Neural cell (in vitro differentiated cells): ENCODE data around the gene MYO10. TPM values are rescaled to one million over a fixed set of nuclear protein-coding genes. Genes with fewer than 3 reads are reported as not detected.

Experiments used
- H2AFZ ChIP-seq: fragments of 200-600, 300-800 bp; sonication (generic), shearing (Covaris generic); 2 replicates; pipeline ENCODE4 v1.6.0; 2014; ENCODE audit warnings: low read depth, mild to moderate bottlenecking, antibody characterized with exemption, low read length, moderate library complexity
- H3F3A ChIP-seq: fragments of 200-600 bp; shearing (Covaris generic); 2 replicates; pipeline ENCODE4 v1.6.1; 2016; ENCODE audit warnings: mild to moderate bottlenecking, moderate library complexity, mixed read lengths, antibody characterized with exemption, low read length; ENCODE audit not compliant: insufficient read depth, poor library complexity, severe bottlenecking
- H3K27ac ChIP-seq: fragments of 200-600, 300-800 bp; sonication (generic), shearing (Covaris generic); 2 replicates; pipeline ENCODE4 v1.5.1; 2014; ENCODE audit warnings: mild to moderate bottlenecking, low read length, moderate library complexity
- H3K27me3 ChIP-seq: fragments of 300-800, 200-600 bp; sonication (generic), shearing (Covaris generic); 2 replicates; pipeline ENCODE4 v1.6.0; 2014; ENCODE audit warnings: mild to moderate bottlenecking, low read depth, low read length, moderate library complexity; ENCODE audit not compliant: insufficient read depth
- H3K36me3 ChIP-seq: fragments of 300-800, 200-600 bp; sonication (generic), shearing (Covaris generic); 2 replicates; pipeline ENCODE4 v1.5.1; 2014; ENCODE audit warnings: mild to moderate bottlenecking, antibody characterized with exemption, low read length, moderate library complexity; ENCODE audit not compliant: insufficient read depth
- H3K4me2 ChIP-seq: fragments of 300-800, 200-600 bp; sonication (generic), shearing (Covaris generic); 2 replicates; pipeline ENCODE4 v1.6.0; 2014; ENCODE audit warnings: mild to moderate bottlenecking, low read length
- H3K4me3 ChIP-seq: fragments of 300-800, 200-600 bp; sonication (generic), shearing (Covaris generic); 2 replicates; pipeline ENCODE4 v1.5.1; 2014; ENCODE audit warnings: mild to moderate bottlenecking, low read length, moderate library complexity
- H3K79me2 ChIP-seq: fragments of 200-600 bp; shearing (Covaris generic); replicated peaks from 2 replicates; pipeline ENCODE4 v1.6.0; 2014; ENCODE audit warnings: mild to moderate bottlenecking, low read length, moderate library complexity; ENCODE audit not compliant: insufficient read depth
- H3K9ac ChIP-seq: fragments of 300-800, 200-600 bp; sonication (generic), shearing (Covaris generic); 2 replicates; pipeline ENCODE4 v1.6.1; 2016; ENCODE audit warnings: mild to moderate bottlenecking, low read length, mixed read lengths
- H3K9me2 ChIP-seq: fragments of 200-600 bp; shearing (Covaris generic); 2 replicates; pipeline ENCODE4 v1.6.1; 2016; ENCODE audit warnings: mild to moderate bottlenecking, low read length, mixed read lengths; ENCODE audit not compliant: insufficient read depth
- H3K9me3 ChIP-seq: fragments of 200-600, 300-800 bp; sonication (generic), shearing (Covaris generic); 2 replicates; pipeline ENCODE4 v1.6.1; 2016; ENCODE audit warnings: mild to moderate bottlenecking, mixed run types, low read length, moderate library complexity, mixed read lengths
- H4K20me1 ChIP-seq: fragments of 200-600 bp; shearing (Covaris generic); 2 replicates; pipeline ENCODE4 v1.6.1; 2016; ENCODE audit warnings: mild to moderate bottlenecking, mixed run types; ENCODE audit not compliant: insufficient read depth
- CTCF ChIP-seq: fragments of 450-650 bp; IDR thresholded peaks from 2 replicates; pipeline ENCODE4 v1.5.1; 2014; ENCODE audit warnings: antibody characterized with exemption, mild to moderate bottlenecking, moderate library complexity; ENCODE audit not compliant: poor library complexity, severe bottlenecking
- EZH2 ChIP-seq: fragments of 200-600, 300-800 bp; shearing (Covaris generic), sonication (generic); IDR thresholded peaks from 2 replicates; pipeline ENCODE4 v1.6.1; 2014; ENCODE audit warnings: antibody characterized with exemption, low read length, borderline replicate concordance, mild to moderate bottlenecking; ENCODE audit not compliant: insufficient read depth, poor library complexity, severe bottlenecking
- MXI1 ChIP-seq: fragments of 450-650 bp; conservative IDR thresholded peaks from 2 replicates; pipeline ENCODE4 v1.6.1; 2014; ENCODE audit warnings: antibody characterized with exemption, mild to moderate bottlenecking; ENCODE audit not compliant: poor library complexity, severe bottlenecking
- RAD21 ChIP-seq: fragments of 450-650 bp; conservative IDR thresholded peaks from 2 replicates; pipeline ENCODE4 v1.6.1; 2014; ENCODE audit warnings: antibody characterized with exemption, mild to moderate bottlenecking, moderate library complexity
- SMC3 ChIP-seq: fragments of 450-650 bp; conservative IDR thresholded peaks from 2 replicates; pipeline ENCODE4 v1.6.1; 2014; ENCODE audit warnings: antibody characterized with exemption, mild to moderate bottlenecking, moderate library complexity; ENCODE audit not compliant: poor library complexity
- polyA plus RNA-seq: library from polyadenylated mRNA; depleted of rRNA; stranded (reverse); fragments of >200 nt; gene quantifications from 2 replicates; pipeline ENCODE4 v1.2.3, GENCODE V29; 2014

MYO10 gene
- polyA plus RNA-seq, 1 donor from 2014 or later, result 3.2 TPM

DNA sequence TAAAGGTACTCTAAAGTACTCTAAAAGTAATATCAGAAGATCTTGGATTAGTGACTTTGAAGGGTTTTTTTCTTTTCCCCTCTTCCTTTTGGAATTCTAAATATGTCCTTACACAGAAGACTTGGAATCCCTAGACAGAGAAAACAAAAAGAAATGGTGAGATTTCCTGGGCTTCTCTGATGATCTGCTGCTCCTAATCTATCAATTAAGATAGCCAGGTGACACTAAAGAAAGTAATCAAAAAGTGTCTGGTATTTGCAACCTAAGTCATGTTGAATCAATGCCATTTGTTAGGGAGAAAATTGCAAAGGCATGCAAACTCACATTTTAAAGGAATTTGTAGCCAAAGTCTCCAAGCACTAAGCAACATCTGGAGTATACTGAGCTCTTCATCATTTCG, 29.5 kb upstream of the MYO10 start:
- no peaks in the 10 kb centered on the region for H3K9me2 ChIP-seq
- no peak overlapping the region for H2AFZ ChIP-seq
- no peak overlapping the region for H3K4me2 ChIP-seq
- H3K27me3 ChIP-seq, result no peaks in the 10 kb centered on the region
- no peak overlapping the region for H3K9ac ChIP-seq
- H3F3A ChIP-seq, result no peaks in the 10 kb centered on the region
- no peak overlapping the region for H3K27ac ChIP-seq
- H4K20me1 ChIP-seq, result no peaks in the 10 kb centered on the region
- H3K79me2 ChIP-seq, result no peaks in the 10 kb centered on the region
- TF ChIP-seq SMC3, result no peak
- no peak for TF ChIP-seq CTCF
- H3K36me3 ChIP-seq, result no peaks in the 10 kb centered on the region
- H3K4me3 ChIP-seq, result no peak overlapping the region
- H3K9me3 ChIP-seq, result no peaks in the 10 kb centered on the region

- H3F3A ChIP-seq, result no peaks in the 10 kb centered on the region
- H2AFZ ChIP-seq, result no peak overlapping the region
- no peaks in the 10 kb centered on the region for H3K36me3 ChIP-seq
- H3K27me3 ChIP-seq, result no peaks in the 10 kb centered on the region
- H3K9me3 ChIP-seq, result no peaks in the 10 kb centered on the region
- no peak overlapping the region for H3K27ac ChIP-seq
- no peaks in the 10 kb centered on the region for H3K9me2 ChIP-seq
- no peaks in the 10 kb centered on the region for H3K79me2 ChIP-seq
- no peak overlapping the region for H3K4me3 ChIP-seq
- H4K20me1 ChIP-seq, result no peaks in the 10 kb centered on the region
- no peak for TF ChIP-seq SMC3
- H3K9ac ChIP-seq, result no peak overlapping the region
- H3K4me2 ChIP-seq, result no peak overlapping the region
Measured at GRCh38 chr5:16963821-16964220, 27.7 kb upstream of the MYO10 start.

DNA sequence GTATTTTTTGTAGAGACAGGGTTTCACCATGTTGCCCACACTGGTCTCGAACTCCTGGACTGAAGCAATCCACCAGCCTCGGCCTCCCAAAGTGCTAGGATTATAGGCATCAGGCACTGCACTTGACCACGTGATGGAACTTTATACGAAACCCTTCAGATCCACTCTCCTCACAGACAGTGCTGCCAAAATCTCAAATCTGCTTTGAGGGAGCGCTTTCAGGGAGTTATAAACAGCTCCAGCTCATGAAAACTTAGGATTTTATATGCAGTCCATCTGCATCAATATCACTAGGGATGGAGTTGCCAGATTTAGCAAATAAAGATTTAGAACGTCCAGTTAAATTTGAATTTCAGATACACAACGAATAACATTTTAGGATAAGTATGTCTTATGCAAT, 25.0 kb upstream of the MYO10 start:
- Histone ChIP-seq H3K36me3 (no peaks in the 10 kb centered on the region), H3K27me3 (no peaks in the 10 kb centered on the region), H3K4me3 (no peak overlapping the region), H3K27ac (no peak overlapping the region), H3K9me2 (no peaks in the 10 kb centered on the region), H2AFZ (no peak overlapping the region), H3K4me2 (no peak overlapping the region), H3K79me2 (no peaks in the 10 kb centered on the region), H3F3A (no peaks in the 10 kb centered on the region), H3K9me3 (no peaks in the 10 kb centered on the region), H4K20me1 (no peaks in the 10 kb centered on the region), H3K9ac (no peak overlapping the region)
- TF ChIP-seq SMC3 (no peak), RAD21 (no peak), CTCF (no peak), MXI1 (no peak), EZH2 (no peak)
